ENCODE results near the gene GPC5. TPM values are rescaled to one million over a fixed set of nuclear protein-coding genes. Genes with fewer than 3 reads are reported as not detected.

Gene GPC5
- total RNA-seq, 1 experiment from 2014 or later: 0.15 TPM

GRCh38 chr13:91802957-91803356 is 404.5 kb downstream of the GPC5 start:
- DNase-seq: no peak

More at GRCh38 chr13:91802957-91803356, 404.5 kb downstream of the GPC5 start:
- Histone ChIP-seq H2BK120ac (ENCODE audit: low read depth, low read length, poor library complexity, severe bottlenecking) (no peak overlapping the region), H4K5ac (ENCODE audit: insufficient read length, low read depth, low read length) (no peak overlapping the region), H3K27ac (ENCODE audit: insufficient read length, low read depth, low read length) (no peak overlapping the region), H4K8ac (replicated peaks; ENCODE audit: insufficient read length, low read depth, low read length) (no peak overlapping the region), H4K20me1 (ENCODE audit: control insufficient read depth, insufficient read depth, insufficient read length) (no peaks in the 10 kb centered on the region), H3K79me2 (ENCODE audit: insufficient read depth, low read length) (no peaks in the 10 kb centered on the region), H3K14ac (ENCODE audit: insufficient read depth, low read length) (no peak overlapping the region), H3T11ph (ENCODE audit: low read length) (no peak overlapping the region), H3K18ac (ENCODE audit: insufficient read length, low read depth, low read length) (no peak overlapping the region), H3K4me1 (ENCODE audit: insufficient read depth, low read length) (peaks cover 4% of the 10 kb centered on the region; the same call in 1 of the 2 replicates), H2AK5ac (ENCODE audit: insufficient read length, low read length) (no peak overlapping the region), H4K91ac (ENCODE audit: insufficient read length, low read depth, low read length) (no peak overlapping the region), H3K23ac (ENCODE audit: insufficient read length, low read depth, low read length) (no peak overlapping the region), H3K79me1 (ENCODE audit: insufficient read depth, low read depth, low read length, poor library complexity, severe bottlenecking) (no peaks in the 10 kb centered on the region), H2BK15ac (ENCODE audit: low read depth, low read length) (no peak overlapping the region), H2BK5ac (ENCODE audit: insufficient read length, low read length) (no peak overlapping the region), H2BK20ac (ENCODE audit: low read depth, low read length, poor library complexity, severe bottlenecking) (no peak overlapping the region), H3K4me2 (ENCODE audit: insufficient read depth, insufficient read length, low read length) (no peak overlapping the region), H2BK12ac (ENCODE audit: insufficient read length, low read depth, low read length) (no peak overlapping the region), H3K23me2 (ENCODE audit: insufficient read length, low read depth, low read length, poor library complexity, severe bottlenecking) (no peaks in the 10 kb centered on the region), H3K9ac (ENCODE audit: extremely low read depth, insufficient read length, low read length) (no peak overlapping the region), H2AFZ (ENCODE audit: low read length) (no peak overlapping the region), H3K4ac (ENCODE audit: low read depth, low read length) (no peak overlapping the region), H3K9me3 (ENCODE audit: control insufficient read depth, low read depth, low read length) (no peaks in the 10 kb centered on the region), H3K27me3 (ENCODE audit: insufficient read depth, low read length) (no peaks in the 10 kb centered on the region), H3K56ac (ENCODE audit: insufficient read length, low read depth, low read length) (no peak overlapping the region)
- Mint-ChIP-seq H3K36me3 (ENCODE audit: insufficient read depth in 1 of 3, low read depth in 3 of 3) (peaks cover 0 to 4% (median 2%) of the 10 kb centered on the region in 3 experiments; a peak in 3 of 7 replicates), H3K27ac (no peak overlapping the region), H3K27me3 (ENCODE audit: low read depth) (no peaks in the 10 kb centered on the region), H3K9me3 (peaks cover 5 to 6% of the 10 kb centered on the region in 2 experiments; a peak in 4 of 5 replicates), H3K4me3 (no peak overlapping the region), H3K4me1 (peaks cover 8 to 14% of the 10 kb centered on the region in 2 experiments)
- TF ChIP-seq, protein P1, sequence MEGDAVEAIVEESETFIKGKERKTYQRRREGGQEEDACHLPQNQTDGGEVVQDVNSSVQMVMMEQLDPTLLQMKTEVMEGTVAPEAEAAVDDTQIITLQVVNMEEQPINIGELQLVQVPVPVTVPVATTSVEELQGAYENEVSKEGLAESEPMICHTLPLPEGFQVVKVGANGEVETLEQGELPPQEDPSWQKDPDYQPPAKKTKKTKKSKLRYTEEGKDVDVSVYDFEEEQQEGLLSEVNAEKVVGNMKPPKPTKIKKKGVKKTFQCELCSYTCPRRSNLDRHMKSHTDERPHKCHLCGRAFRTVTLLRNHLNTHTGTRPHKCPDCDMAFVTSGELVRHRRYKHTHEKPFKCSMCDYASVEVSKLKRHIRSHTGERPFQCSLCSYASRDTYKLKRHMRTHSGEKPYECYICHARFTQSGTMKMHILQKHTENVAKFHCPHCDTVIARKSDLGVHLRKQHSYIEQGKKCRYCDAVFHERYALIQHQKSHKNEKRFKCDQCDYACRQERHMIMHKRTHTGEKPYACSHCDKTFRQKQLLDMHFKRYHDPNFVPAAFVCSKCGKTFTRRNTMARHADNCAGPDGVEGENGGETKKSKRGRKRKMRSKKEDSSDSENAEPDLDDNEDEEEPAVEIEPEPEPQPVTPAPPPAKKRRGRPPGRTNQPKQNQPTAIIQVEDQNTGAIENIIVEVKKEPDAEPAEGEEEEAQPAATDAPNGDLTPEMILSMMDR (conservative IDR thresholded peaks at IDR 0.05): no peak

Data from H9 (cell line).